Cardiac muscle cell (in vitro differentiated cells and primary cell): ENCODE results near the gene GAS7. TPM values are rescaled to one million over a fixed set of nuclear protein-coding genes. Genes with fewer than 3 reads are reported as not detected.
A peak's percentile ranks its signal among the peaks of the same experiment; 100 is the strongest.

ENCODE experiments used
- DNase-seq, 2 donors: peaks; one replicate each; pipeline versions ENCODE4 v3.0.0 to v3.0.0-alpha.2; 2010 to 2017; ENCODE audit warnings: low read depth in 1 of 2, low spot score in 1 of 2
- H3K27ac ChIP-seq: fragments of 200-600 bp; sonication (generic); 2 replicates; pipeline ENCODE4 v1.5.1; 2016
- H3K27me3 ChIP-seq: fragments of 200-600 bp; sonication (generic); 2 replicates; pipeline ENCODE4 v1.6.0; 2016; ENCODE audit warnings: control low read depth
- H3K36me3 ChIP-seq: fragments of 200-600 bp; sonication (generic); 2 replicates; pipeline ENCODE4 v1.5.1; 2016; ENCODE audit warnings: control low read depth
- H3K4me1 ChIP-seq: fragments of 200-600 bp; sonication (generic); 2 replicates; pipeline ENCODE4 v1.8.1; 2017; ENCODE audit warnings: low read depth, mild to moderate bottlenecking, mixed run types
- H3K4me3 ChIP-seq: fragments of 200-600 bp; sonication (generic); 2 replicates; pipeline ENCODE4 v1.5.1; 2016; ENCODE audit warnings: mild to moderate bottlenecking
- H3K9me3 ChIP-seq: fragments of 200-600 bp; sonication (generic); 2 replicates; pipeline ENCODE4 v1.5.1; 2017; ENCODE audit warnings: low read depth, mild to moderate bottlenecking, control low read depth
- polyA plus RNA-seq: library from polyadenylated mRNA; unstranded; fragments of >200 nt; fragmentation: Nextera tagmentation; extraction: Ambion mirVana; gene quantifications from 2 replicates; pipeline ENCODE4 v1.2.1, GENCODE V29; 2016
- total RNA-seq: library from RNA; depleted of rRNA; stranded (reverse); fragments of >200 nt; gene quantifications from 2 replicates; pipeline ENCODE4 v1.2.3, GENCODE V29; 2016
- TF ChIP-seq, protein P1 (sequence below): IDR thresholded peaks from 2 replicates; pipeline ENCODE4 v1.5.1; 2012; ENCODE audit warnings: low read depth, mild to moderate bottlenecking, low read length

The GAS7 gene
- total RNA-seq (10.4 and 13.5 TPM in 2 replicates), polyA plus RNA-seq (6.1 and 10.0 TPM in 2 replicates)

GRCh38 chr17:10198509-10199249 lies at the start of gene GAS7:
Gene GAS7, minus strand, starts transcription at chr17:10198606.
- TF ChIP-seq, protein P1, sequence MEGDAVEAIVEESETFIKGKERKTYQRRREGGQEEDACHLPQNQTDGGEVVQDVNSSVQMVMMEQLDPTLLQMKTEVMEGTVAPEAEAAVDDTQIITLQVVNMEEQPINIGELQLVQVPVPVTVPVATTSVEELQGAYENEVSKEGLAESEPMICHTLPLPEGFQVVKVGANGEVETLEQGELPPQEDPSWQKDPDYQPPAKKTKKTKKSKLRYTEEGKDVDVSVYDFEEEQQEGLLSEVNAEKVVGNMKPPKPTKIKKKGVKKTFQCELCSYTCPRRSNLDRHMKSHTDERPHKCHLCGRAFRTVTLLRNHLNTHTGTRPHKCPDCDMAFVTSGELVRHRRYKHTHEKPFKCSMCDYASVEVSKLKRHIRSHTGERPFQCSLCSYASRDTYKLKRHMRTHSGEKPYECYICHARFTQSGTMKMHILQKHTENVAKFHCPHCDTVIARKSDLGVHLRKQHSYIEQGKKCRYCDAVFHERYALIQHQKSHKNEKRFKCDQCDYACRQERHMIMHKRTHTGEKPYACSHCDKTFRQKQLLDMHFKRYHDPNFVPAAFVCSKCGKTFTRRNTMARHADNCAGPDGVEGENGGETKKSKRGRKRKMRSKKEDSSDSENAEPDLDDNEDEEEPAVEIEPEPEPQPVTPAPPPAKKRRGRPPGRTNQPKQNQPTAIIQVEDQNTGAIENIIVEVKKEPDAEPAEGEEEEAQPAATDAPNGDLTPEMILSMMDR: no peak
- Histone ChIP-seq H3K4me1 (no peaks in the 10 kb centered on the region), H3K4me3 (peak within 1 kb of the TSS; percentile 80), H3K9me3 (no peaks in the 10 kb centered on the region), H3K27me3 (peaks cover 12% of the 10 kb centered on the region), H3K27ac (no peak within 1 kb of the TSS), H3K36me3 (no peaks in the 10 kb centered on the region)
- peak; percentile 56 to 87 for DNase-seq

DNA sequence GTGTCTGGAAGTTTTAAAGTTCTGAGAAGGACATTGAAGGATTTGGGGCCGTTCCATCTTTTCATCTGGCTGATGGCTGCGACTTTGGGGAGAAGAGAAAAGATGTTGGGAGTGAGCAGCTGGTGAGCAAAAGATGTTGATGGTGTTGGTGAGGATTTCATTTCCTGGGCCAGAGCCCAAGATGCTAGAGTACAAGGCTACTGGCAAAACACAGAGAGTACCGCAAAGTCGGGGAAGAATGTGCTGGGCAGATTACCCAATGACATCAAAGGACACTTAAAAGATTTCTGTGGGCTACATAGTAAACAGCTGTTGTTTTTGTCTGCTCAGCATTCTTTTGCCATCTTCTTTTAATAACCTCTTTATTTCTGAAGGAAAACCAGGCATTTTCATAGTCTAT lies 49.4 kb upstream of the GAS7 start:
- Histone ChIP-seq H3K9me3 (no peaks in the 10 kb centered on the region), H3K4me1 (no peaks in the 10 kb centered on the region), H3K36me3 (no peaks in the 10 kb centered on the region), H3K27ac (no peak overlapping the region), H3K27me3 (no peaks in the 10 kb centered on the region), H3K4me3 (no peak overlapping the region)
- TF ChIP-seq, protein P1: no peak
- peak in 1 of 2 donors; percentile 60 for DNase-seq

DNA sequence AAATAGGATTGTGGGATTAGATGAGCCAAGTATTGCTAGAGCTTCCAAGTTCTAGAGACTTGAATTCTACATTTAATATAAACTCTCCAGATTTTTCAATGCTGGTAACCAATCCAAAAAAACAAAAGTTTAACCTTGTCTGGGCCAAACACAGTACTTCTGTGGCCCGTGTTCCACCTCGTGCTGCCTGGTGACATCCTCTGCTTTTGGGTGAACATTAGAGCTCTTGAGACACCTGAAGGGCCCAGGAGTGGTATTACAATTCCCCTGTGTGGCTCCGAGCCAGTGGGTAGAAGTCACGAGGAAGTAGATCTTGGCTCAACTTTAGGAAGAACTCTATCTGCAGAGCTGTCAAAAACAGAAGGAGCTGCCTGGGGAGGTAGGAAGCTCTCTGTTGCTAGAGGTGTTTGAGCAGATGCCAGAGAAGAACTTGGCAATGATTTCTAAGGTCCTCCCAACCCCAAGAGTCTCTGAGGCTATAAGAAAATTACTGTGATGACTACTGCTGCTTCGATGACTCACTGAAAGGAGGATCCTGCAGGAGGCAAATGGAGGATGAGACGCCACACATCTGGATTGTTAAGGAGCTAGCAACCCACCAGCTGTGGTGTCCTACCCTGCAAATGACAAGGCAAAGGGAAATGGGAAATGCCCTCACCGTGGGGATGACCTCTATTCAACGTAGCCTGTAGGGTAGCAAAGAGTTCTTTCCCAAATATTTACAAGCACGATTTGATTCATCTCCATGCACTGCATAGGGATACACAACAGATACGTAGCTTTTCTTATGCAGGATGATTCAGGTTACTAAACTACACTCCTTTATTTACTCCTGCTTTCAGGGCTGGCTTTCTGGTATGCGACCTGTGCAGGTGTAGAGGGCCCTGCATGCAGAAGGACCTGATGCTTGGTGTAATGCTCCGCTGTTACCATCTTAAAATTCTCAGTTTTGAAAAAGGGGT lies 45.8 kb upstream of the GAS7 start:
- H3K27ac ChIP-seq: no peak overlapping the region
- peak in 1 of 2 donors; percentile 78 for DNase-seq
- TF ChIP-seq, protein P1: no peak

GRCh38 chr17:10241781-10242180 lies 43.4 kb upstream of the GAS7 start:
- no peaks in the 10 kb centered on the region for H3K27me3 ChIP-seq
- TF ChIP-seq, protein P1: no peak
- no peak overlapping the region for H3K4me3 ChIP-seq
- no peak overlapping the region for H3K27ac ChIP-seq
- H3K36me3 ChIP-seq: no peaks in the 10 kb centered on the region
- no peaks in the 10 kb centered on the region for H3K9me3 ChIP-seq
- no peaks in the 10 kb centered on the region for H3K4me1 ChIP-seq
- no peak for DNase-seq

More for the DNA sequence above, 45.8 kb upstream of the GAS7 start:
- H3K36me3 ChIP-seq: no peaks in the 10 kb centered on the region
- no peak overlapping the region for H3K4me3 ChIP-seq
- H3K27me3 ChIP-seq: no peaks in the 10 kb centered on the region
- H3K9me3 ChIP-seq: no peaks in the 10 kb centered on the region
- H3K4me1 ChIP-seq: no peaks in the 10 kb centered on the region

- Histone ChIP-seq H3K27ac (no peak overlapping the region), H3K9me3 (no peaks in the 10 kb centered on the region), H3K36me3 (no peaks in the 10 kb centered on the region), H3K27me3 (no peaks in the 10 kb centered on the region), H3K4me3 (no peak overlapping the region), H3K4me1 (no peaks in the 10 kb centered on the region)
- no peak for DNase-seq
- TF ChIP-seq, protein P1: no peak
These were observed 40.3 kb upstream of the GAS7 start for GRCh38 chr17:10238661-10239060.
